ENCODE measurements around the gene CEP131.

CEP131 gene

DNA sequence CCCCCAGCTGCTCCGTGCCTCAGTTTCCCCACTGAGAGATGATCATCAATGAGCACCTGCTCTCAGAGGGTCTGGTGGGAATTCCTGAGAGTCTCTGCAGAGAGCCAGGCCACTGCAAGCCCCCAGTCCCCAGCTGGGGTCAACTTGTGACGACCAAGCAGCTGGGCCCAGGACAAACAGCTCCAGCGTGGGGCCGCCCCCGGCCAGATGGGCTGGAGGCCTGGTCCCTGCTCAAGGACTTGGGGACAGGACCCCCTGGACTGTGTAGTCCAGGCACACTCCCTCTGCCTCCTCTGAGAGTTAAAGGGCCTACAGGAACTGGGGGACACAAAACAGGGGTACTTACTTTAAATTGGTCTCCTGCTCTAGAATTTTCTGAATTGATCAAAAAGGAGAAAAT, 40.2 kb downstream of the CEP131 start:
- Mint-ChIP-seq H3K27me3 (ENCODE audit: low read depth) (no peaks in the 10 kb centered on the region), H3K36me3 (ENCODE audit: low read depth) (no peaks in the 10 kb centered on the region), H3K27ac (no peak overlapping the region), H3K4me1 (peaks cover 15% of the 10 kb centered on the region), H3K4me3 (no peak overlapping the region), H3K9me3 (no peaks in the 10 kb centered on the region)
- TF ChIP-seq, protein P1, sequence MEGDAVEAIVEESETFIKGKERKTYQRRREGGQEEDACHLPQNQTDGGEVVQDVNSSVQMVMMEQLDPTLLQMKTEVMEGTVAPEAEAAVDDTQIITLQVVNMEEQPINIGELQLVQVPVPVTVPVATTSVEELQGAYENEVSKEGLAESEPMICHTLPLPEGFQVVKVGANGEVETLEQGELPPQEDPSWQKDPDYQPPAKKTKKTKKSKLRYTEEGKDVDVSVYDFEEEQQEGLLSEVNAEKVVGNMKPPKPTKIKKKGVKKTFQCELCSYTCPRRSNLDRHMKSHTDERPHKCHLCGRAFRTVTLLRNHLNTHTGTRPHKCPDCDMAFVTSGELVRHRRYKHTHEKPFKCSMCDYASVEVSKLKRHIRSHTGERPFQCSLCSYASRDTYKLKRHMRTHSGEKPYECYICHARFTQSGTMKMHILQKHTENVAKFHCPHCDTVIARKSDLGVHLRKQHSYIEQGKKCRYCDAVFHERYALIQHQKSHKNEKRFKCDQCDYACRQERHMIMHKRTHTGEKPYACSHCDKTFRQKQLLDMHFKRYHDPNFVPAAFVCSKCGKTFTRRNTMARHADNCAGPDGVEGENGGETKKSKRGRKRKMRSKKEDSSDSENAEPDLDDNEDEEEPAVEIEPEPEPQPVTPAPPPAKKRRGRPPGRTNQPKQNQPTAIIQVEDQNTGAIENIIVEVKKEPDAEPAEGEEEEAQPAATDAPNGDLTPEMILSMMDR (IDR thresholded peaks at IDR 0.05; ENCODE audit: unreplicated experiment in 3 of 3), result no peak

GRCh38 chr17:81181811-81182185, 41.0 kb downstream of the CEP131 start:
- no peaks in the 10 kb centered on the region for H3K27me3 Mint-ChIP-seq (ENCODE audit: low read depth)
- no peak overlapping the region for H3K4me3 Mint-ChIP-seq
- no peak overlapping the region for H3K27ac Mint-ChIP-seq
- peaks cover 15% of the 10 kb centered on the region for H3K4me1 Mint-ChIP-seq
- TF ChIP-seq, protein P1 (IDR thresholded peaks at IDR 0.05; ENCODE audit: unreplicated experiment in 3 of 3), result no peak
- no peaks in the 10 kb centered on the region for H3K36me3 Mint-ChIP-seq (ENCODE audit: low read depth)
- H3K9me3 Mint-ChIP-seq, result no peaks in the 10 kb centered on the region

DNA sequence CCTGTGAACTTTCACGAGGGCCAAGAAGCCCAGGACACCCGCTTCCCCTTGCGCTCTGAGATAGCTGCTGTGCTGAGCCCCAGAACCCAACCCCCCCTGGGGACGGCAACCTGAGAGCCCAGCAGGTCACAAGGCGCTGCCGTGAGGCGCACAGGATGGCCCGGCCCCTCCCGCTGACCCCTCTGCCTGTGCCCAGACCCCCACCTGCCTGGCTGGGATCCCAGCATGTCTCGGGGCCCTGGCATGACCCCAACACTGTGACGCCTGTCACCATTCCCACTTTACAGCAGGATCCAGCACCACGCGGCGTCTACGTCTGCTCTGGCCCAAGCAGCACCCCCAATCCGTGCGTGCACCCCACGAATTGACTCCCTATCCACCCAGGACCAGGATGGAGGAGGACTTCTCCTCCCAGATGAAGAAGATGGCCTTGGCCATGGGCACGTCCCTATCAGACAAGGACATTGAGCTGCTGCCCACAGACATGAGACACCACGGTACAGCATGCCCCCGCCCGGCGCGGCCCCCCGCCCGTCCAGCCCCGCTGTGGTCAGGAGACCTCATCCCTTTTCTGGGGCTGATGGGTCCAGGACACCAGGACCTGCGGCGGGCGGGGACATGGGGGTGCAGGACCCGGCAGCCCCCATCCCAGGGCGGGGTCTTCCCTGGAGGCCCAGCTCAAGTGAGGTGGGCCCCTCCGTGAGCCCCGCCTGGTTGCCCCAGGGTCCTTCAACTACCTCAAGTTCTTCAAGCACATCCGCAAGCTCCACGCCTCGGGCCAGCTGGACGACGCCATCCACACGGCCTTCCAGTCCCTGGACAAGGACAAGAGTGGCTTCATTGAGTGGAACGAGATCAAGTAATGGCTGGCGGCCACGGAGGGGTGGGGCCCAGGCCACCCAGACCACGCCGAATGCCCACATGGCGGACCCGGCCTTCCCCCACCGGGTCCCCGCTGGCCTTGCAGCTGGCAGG, 41.6 kb downstream of the CEP131 start:
- TF ChIP-seq, protein P1 (IDR thresholded peaks at IDR 0.05; ENCODE audit: unreplicated experiment in 3 of 3), result no peak
- Mint-ChIP-seq H3K27ac (no peak overlapping the region), H3K36me3 (ENCODE audit: low read depth) (no peaks in the 10 kb centered on the region), H3K4me1 (peaks cover 15% of the 10 kb centered on the region), H3K4me3 (no peak overlapping the region), H3K9me3 (no peaks in the 10 kb centered on the region), H3K27me3 (ENCODE audit: low read depth) (no peaks in the 10 kb centered on the region)

GRCh38 chr17:81179861-81180260, 42.9 kb downstream of the CEP131 start:
- Mint-ChIP-seq H3K9me3 (peaks cover 10% of the 10 kb centered on the region), H3K36me3 (ENCODE audit: low read depth) (no peaks in the 10 kb centered on the region), H3K4me3 (no peak overlapping the region), H3K4me1 (peaks cover 11% of the 10 kb centered on the region), H3K27me3 (ENCODE audit: low read depth) (no peaks in the 10 kb centered on the region), H3K27ac (no peak overlapping the region)
- TF ChIP-seq, protein P1 (IDR thresholded peaks at IDR 0.05; ENCODE audit: unreplicated experiment in 3 of 3), result no peak

DNA sequence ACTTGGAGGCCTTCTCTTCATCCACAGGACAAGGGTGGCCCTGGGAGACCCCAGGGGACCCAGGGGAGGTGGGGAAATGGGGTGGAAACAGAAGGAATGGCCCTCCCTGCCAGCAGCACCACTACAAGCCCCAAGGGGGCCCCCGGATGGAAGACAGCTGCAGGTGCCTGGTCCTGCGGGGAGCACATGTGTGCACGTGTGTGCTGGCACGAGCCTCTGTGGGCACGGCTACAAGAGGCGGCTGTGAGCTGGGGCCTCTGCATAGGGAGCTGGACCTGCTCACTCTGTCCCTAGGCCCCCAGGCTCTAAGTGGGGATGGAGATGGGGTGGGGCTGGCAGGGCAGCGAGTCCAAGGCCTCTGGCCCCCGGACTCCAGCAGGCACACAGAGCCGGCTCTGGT, 43.5 kb downstream of the CEP131 start:
- TF ChIP-seq, protein P1 (IDR thresholded peaks at IDR 0.05; ENCODE audit: unreplicated experiment in 3 of 3), result no peak
- no peak overlapping the region for H3K27ac Mint-ChIP-seq
- H3K36me3 Mint-ChIP-seq (ENCODE audit: low read depth), result no peaks in the 10 kb centered on the region
- H3K27me3 Mint-ChIP-seq (ENCODE audit: low read depth), result no peaks in the 10 kb centered on the region
- peaks cover 6% of the 10 kb centered on the region for H3K4me1 Mint-ChIP-seq
- H3K9me3 Mint-ChIP-seq, result peaks cover 11% of the 10 kb centered on the region
- no peak overlapping the region for H3K4me3 Mint-ChIP-seq

All from nephron (organoid).